ENCODE measurements around the gene TRIM50.
"Not testable (repeated sequence)": the region's sequence is repeated elsewhere in the genome, so short reads cannot be mapped to it uniquely, and the experiment has no call there.

The TRIM50 gene

GRCh38 chr7:73314271-73314670 lies 13.6 kb downstream of the TRIM50 start:
- peak in 1 of 14 donors; percentile 59 for DNase-seq

- no peak for DNase-seq
Observed at GRCh38 chr7:73313521-73313906, 14.4 kb downstream of the TRIM50 start.

GRCh38 chr7:73312831-73313520 lies 14.9 kb downstream of the TRIM50 start:
- DNase-seq: no peak

- DNase-seq: not testable (repeated sequence)
Observed at GRCh38 chr7:73311421-73311820, 16.5 kb downstream of the TRIM50 start.

- DNase-seq: peak in 13 of 14 donors; percentile 36 to 84 (median 60)
Observed at GRCh38 chr7:73308665-73309214, 19.1 kb downstream of the TRIM50 start, which contains the start of gene NSUN5. Gene NSUN5 (minus strand): TSS chr7:73308826. CDS start chr7:73308790, 36 bp downstream.

- no peak for DNase-seq
Observed at GRCh38 chr7:73308074-73308664, 19.7 kb downstream of the TRIM50 start.

- DNase-seq: no peak
Observed at GRCh38 chr7:73307436-73307835, 20.4 kb downstream of the TRIM50 start.

- DNase-seq: not testable (repeated sequence)
Observed at GRCh38 chr7:73304612-73305387, 23.1 kb downstream of the TRIM50 start.

- no peak for DNase-seq
Observed at GRCh38 chr7:73304071-73304470, 23.8 kb downstream of the TRIM50 start.

GRCh38 chr7:73303546-73303945 lies 24.3 kb downstream of the TRIM50 start:
- no peak for DNase-seq

- DNase-seq: not testable (repeated sequence)
Observed at GRCh38 chr7:73302846-73303245, 25.0 kb downstream of the TRIM50 start.

GRCh38 chr7:73301108-73301507 lies 26.8 kb downstream of the TRIM50 start:
- not testable (repeated sequence) for DNase-seq

GRCh38 chr7:73299812-73300211 lies 28.1 kb downstream of the TRIM50 start:
- not testable (repeated sequence) for DNase-seq

- DNase-seq: not testable (repeated sequence)
Observed at GRCh38 chr7:73297706-73298105, 30.2 kb downstream of the TRIM50 start.

- DNase-seq: not testable (repeated sequence)
Observed at GRCh38 chr7:73297235-73297634, 30.6 kb downstream of the TRIM50 start.

- DNase-seq: not testable (repeated sequence)
Observed at GRCh38 chr7:73277210-73277609, 50.7 kb downstream of the TRIM50 start.

GRCh38 chr7:73267813-73268212 lies 60.1 kb downstream of the TRIM50 start:
- DNase-seq: not testable (repeated sequence)

GRCh38 chr7:73266719-73267368 lies 61.0 kb downstream of the TRIM50 start:
- not testable (repeated sequence) for DNase-seq
